HG02973 (cell line): ENCODE results near the gene SERPINC1.
"Not testable (repeated sequence)": the region's sequence is repeated elsewhere in the genome, so short reads cannot be mapped to it uniquely, and the experiment has no call there.

Source experiments
- ATAC-seq: cut with Tn5 transposase; IDR thresholded peaks from one replicate; pipeline ENCODE4 v1.9.1; 2021; ENCODE audit warnings: moderate library complexity; ENCODE audit not compliant: unreplicated experiment

Gene SERPINC1

GRCh38 chr1:173917149-173917548, at the start of gene SERPINC1:
Gene SERPINC1, minus strand, starts transcription at chr1:173917327. Its CDS starts 68 bp downstream, at chr1:173917259.
- ATAC-seq, result no peak

GRCh38 chr1:173965896-173966295, 48.8 kb upstream of the SERPINC1 start:
- not testable (repeated sequence) for ATAC-seq

GRCh38 chr1:173963477-173963876, 46.4 kb upstream of the SERPINC1 start:
- ATAC-seq, result no peak

- ATAC-seq, result no peak
Observed at GRCh38 chr1:173960625-173961024, 43.5 kb upstream of the SERPINC1 start.

- no peak for ATAC-seq
Observed at GRCh38 chr1:173954179-173954578, 37.1 kb upstream of the SERPINC1 start.

GRCh38 chr1:173948594-173948993, 31.5 kb upstream of the SERPINC1 start:
- no peak for ATAC-seq

GRCh38 chr1:173946380-173946921, 29.3 kb upstream of the SERPINC1 start:
- no peak for ATAC-seq

- peak; percentile 67 for ATAC-seq
Observed at GRCh38 chr1:173937062-173937461, 19.9 kb upstream of the SERPINC1 start.

GRCh38 chr1:173934440-173934839, 17.3 kb upstream of the SERPINC1 start:
- ATAC-seq, result no peak

GRCh38 chr1:173930541-173930940, 13.4 kb upstream of the SERPINC1 start:
- not testable (repeated sequence) for ATAC-seq

- ATAC-seq, result no peak
Observed at GRCh38 chr1:173925306-173926242, 8.4 kb upstream of the SERPINC1 start.

- ATAC-seq, result no peak
Observed at GRCh38 chr1:173920861-173921260, 3.7 kb upstream of the SERPINC1 start.

- ATAC-seq, result no peak
Observed at GRCh38 chr1:173917635-173918493, 737 bp upstream of the SERPINC1 start.

- ATAC-seq, result no peak
Observed at GRCh38 chr1:173916667-173917066, 460 bp downstream of the SERPINC1 start.

GRCh38 chr1:173915596-173915995, 1.5 kb downstream of the SERPINC1 start:
- ATAC-seq, result no peak

GRCh38 chr1:173914366-173914871, 2.7 kb downstream of the SERPINC1 start:
- ATAC-seq, result no peak

GRCh38 chr1:173913111-173913510, 4.0 kb downstream of the SERPINC1 start:
- no peak for ATAC-seq

GRCh38 chr1:173903827-173904531, 13.1 kb downstream of the SERPINC1 start:
- ATAC-seq, result no peak

GRCh38 chr1:173900992-173901391, 16.1 kb downstream of the SERPINC1 start:
- no peak for ATAC-seq

GRCh38 chr1:173900427-173900826, 16.7 kb downstream of the SERPINC1 start:
- no peak for ATAC-seq
